HG02973 (cell line): Measurements from ENCODE around the gene APPBP2.

ENCODE experiments used
- ATAC-seq: cut with Tn5 transposase; IDR thresholded peaks from one replicate; pipeline ENCODE4 v1.9.1; 2021; ENCODE audit warnings: moderate library complexity; ENCODE audit not compliant: unreplicated experiment

The APPBP2 gene

DNA sequence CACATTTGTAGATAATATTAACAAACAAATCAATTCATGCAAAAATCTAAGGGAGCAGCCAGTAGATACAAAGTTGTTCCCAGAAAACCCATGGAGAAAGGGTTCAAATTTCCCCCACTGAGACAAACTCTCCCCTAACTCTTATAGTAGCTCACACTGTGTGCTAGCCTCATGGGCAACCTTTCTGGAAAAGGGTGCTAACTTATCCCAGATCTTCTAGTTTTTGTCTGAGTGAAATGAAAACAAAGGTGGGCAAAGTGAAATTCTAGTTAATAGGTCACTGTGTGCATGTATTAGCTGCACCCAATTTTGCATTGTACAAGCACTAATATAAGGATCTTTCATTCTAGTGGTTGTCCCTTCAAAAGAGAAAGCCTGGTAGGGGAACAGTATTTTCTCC lies 124.2 kb downstream of the APPBP2 start:
- ATAC-seq, result no peak

GRCh38 chr17:60398227-60398959 lies 127.6 kb downstream of the APPBP2 start:
- ATAC-seq, result peak; percentile 54

DNA sequence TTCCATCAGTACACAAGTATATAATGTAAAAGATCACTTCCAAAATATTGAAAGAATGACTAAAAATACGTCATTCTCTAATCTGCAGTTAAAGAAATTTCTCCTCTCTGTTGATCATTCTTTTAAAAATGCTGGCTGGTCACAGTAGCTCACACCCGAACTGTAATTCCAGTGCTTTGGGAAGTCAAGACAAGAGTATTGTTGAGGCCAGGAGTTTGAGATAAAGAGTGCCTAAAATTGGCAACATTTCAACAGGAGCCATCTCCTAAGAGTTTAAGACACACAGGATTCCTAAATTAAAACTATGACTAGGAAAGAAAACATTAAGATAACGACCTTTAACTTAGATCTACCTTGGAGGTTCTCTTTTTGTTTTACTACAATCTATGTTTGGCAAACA lies 129.6 kb downstream of the APPBP2 start:
- ATAC-seq, result no peak

DNA sequence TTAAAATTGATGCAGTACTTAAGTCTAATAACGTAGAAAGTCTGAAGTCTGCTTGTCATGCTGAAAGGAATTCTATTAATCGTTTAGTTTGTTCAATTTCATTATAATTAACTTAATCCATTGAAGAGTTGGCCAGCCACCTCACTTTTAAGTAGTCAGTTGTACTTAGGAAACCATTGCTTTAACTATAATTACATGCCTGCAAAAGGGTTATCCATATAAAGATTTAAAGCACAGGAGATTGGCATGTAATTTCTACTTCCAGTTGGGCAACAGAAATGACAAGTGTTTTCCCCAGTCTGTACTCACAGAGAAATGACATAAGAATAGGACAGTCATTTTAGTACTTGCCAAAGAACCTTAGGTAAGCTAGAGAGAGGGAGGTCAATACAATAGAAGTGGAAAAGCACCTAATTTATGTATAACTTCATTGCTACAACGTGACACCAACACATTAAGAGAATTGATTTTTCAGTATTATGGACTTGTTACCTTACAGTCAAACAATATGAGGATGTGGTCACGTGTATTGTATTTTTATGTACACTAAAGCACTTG lies 130.5 kb downstream of the APPBP2 start:
- no peak for ATAC-seq

DNA sequence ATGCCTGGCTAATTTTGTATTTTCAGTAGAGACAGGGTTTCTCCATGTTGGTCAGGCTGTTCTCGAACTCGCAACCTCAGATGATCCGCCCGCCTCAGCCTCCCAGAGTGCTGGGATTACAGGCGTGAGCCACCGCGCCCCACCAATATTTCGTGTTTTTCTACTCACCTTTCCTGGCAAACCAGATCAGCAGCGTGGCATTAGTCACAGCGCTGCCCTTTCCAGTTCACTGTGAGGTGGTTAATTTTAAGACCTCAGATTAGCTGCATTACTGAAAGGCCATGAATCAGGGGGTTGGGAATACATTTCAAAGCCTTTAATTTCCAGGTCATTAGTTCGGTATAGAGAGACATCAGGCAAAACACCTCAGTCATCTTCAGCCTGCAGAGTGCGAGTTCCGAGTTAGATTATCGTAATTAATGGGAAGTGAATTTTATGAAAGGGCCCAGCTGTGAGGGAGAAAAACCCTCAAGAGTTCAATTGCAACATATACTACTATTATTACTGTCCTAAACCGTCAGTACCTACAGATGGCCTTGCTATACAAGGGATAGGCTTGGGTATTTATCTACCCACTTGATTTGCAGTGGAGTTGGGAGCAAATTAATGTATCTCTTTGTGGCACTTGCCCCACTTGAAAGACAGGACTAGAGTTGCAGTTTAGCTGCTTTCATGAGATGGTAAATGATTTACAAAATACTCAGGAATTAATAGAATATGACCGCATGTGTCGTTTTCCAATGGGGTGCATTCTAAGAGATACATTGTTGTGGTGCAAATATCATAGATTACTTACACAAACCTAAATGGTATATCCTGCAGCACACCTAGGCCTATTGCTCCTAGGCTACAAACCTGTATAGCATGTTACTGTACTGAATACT lies 132.0 kb downstream of the APPBP2 start:
- no peak for ATAC-seq
